GM12878 (cell line): ENCODE results near the gene CTNNA3. TPM values are rescaled to one million over a fixed set of nuclear protein-coding genes. Genes with fewer than 3 reads are reported as not detected.

Experiments
- DPF2 ChIP-seq: fragments of 450-650 bp; IDR thresholded peaks from 2 replicates; pipeline ENCODE4 v1.6.1; 2017; ENCODE audit warnings: mild to moderate bottlenecking
- E4F1 ChIP-seq: fragments of 450-650 bp; IDR thresholded peaks from 2 replicates; pipeline ENCODE4 v1.6.1; 2018; ENCODE audit warnings: borderline replicate concordance, mild to moderate bottlenecking; ENCODE audit not compliant: partially characterized antibody
- FOXK2 ChIP-seq: fragments of 450-650 bp; IDR thresholded peaks from 2 replicates; pipeline ENCODE4 v1.6.1; 2017; ENCODE audit warnings: mild to moderate bottlenecking, moderate library complexity
- GABPA ChIP-seq: IDR thresholded peaks from 2 replicates; pipeline ENCODE4 v1.6.1; 2014; ENCODE audit warnings: antibody characterized with exemption, low read depth, mild to moderate bottlenecking, inconsistent platforms
- IKZF2 ChIP-seq, 2 experiments: fragments of 450-650 bp; IDR thresholded peaks; 2 replicates each; pipeline ENCODE4 v1.6.1; 2017; ENCODE audit warnings: mild to moderate bottlenecking in 2 of 2, moderate library complexity in 2 of 2
- IRF3 ChIP-seq: fragments of 450-650 bp; IDR thresholded peaks from 2 replicates; pipeline ENCODE4 v1.6.1; 2014; ENCODE audit warnings: mild to moderate bottlenecking
- MTA2 ChIP-seq: fragments of 450-650 bp; IDR thresholded peaks from 2 replicates; pipeline ENCODE4 v1.6.1; 2016; ENCODE audit warnings: low read depth, mild to moderate bottlenecking, moderate library complexity
- MTA3 ChIP-seq: IDR thresholded peaks from 2 replicates; pipeline ENCODE4 v1.6.1; 2012; ENCODE audit warnings: low read length, inconsistent platforms, borderline replicate concordance
- NBN ChIP-seq: fragments of 450-650 bp; IDR thresholded peaks from 2 replicates; pipeline ENCODE4 v1.6.1; 2016
- NFYB ChIP-seq: IDR thresholded peaks from 2 replicates; pipeline ENCODE4 v1.6.1; 2011; ENCODE audit warnings: low read depth, mild to moderate bottlenecking, low read length, improper control_type of control experiment, moderate library complexity; ENCODE audit not compliant: insufficient read depth
- NKRF ChIP-seq: fragments of 450-650 bp; conservative IDR thresholded peaks from 2 replicates; pipeline ENCODE4 v1.6.1; 2017; ENCODE audit warnings: mild to moderate bottlenecking, moderate library complexity
- PBX3 ChIP-seq: IDR thresholded peaks from 2 replicates; pipeline ENCODE4 v1.6.1; 2011; ENCODE audit warnings: mild to moderate bottlenecking, low read depth, low read length, moderate library complexity; ENCODE audit not compliant: insufficient replicate concordance
- PRDM15 ChIP-seq: fragments of 450-650 bp; formaldehyde crosslinking; IDR thresholded peaks from 2 replicates; pipeline ENCODE4 v1.4.0; 2020; ENCODE audit warnings: mild to moderate bottlenecking, moderate library complexity
- SKIL ChIP-seq: fragments of 450-650 bp; IDR thresholded peaks from 2 replicates; pipeline ENCODE4 v1.6.1; 2017; ENCODE audit warnings: mild to moderate bottlenecking, low read depth, inconsistent platforms; ENCODE audit not compliant: poor library complexity, severe bottlenecking
- SUPT20H ChIP-seq: IDR thresholded peaks from 2 replicates; pipeline ENCODE4 v1.6.1; 2011; ENCODE audit warnings: low read depth, mild to moderate bottlenecking, low read length, moderate library complexity, borderline replicate concordance; ENCODE audit not compliant: control insufficient read depth
- TCF3 ChIP-seq: IDR thresholded peaks from 2 replicates; pipeline ENCODE4 v1.6.1; 2012; ENCODE audit warnings: low read depth, mild to moderate bottlenecking, low read length, borderline replicate concordance; ENCODE audit not compliant: insufficient read depth
- ZZZ3 ChIP-seq: IDR thresholded peaks from 2 replicates; pipeline ENCODE4 v1.6.1; 2011; ENCODE audit warnings: low read depth; ENCODE audit not compliant: control insufficient read depth, insufficient read length
- polyA plus RNA-seq, 11 experiments: library from polyadenylated mRNA; depleted of rRNA in 4 of 11; unstranded in 6 of 11; stranded (reverse) in 5 of 11; fragments of >200 nt; fragmentation: Nextera tagmentation in 4 of 11; fragmentation: Illumina TruSeq in 1 of 11; extraction: Ambion mirVana in 4 of 11; extraction: Trizol in 1 of 11; gene quantifications; 1 replicate in 1 of 11; 2 replicates in 10 of 11; pipeline versions ENCODE4 v1.2.1 to v1.2.3, GENCODE V29; 2011 to 2016; ENCODE audit warnings: inconsistent platforms in 2 of 11, missing spikeins in 2 of 11, low read depth in 1 of 11
- total RNA-seq, 4 experiments: library from RNA; depleted of rRNA in 3 of 4; stranded (reverse); fragments of >200 nt in 3 of 4; fragmentation: Illumina TruSeq in 1 of 4; extraction: Trizol in 1 of 4; gene quantifications; 2 replicates each; pipeline versions ENCODE4 v1.2.1 to v1.2.3, GENCODE V29; 2013 to 2021

Gene CTNNA3
- total and polyA plus RNA-seq, 10 of the 15 experiments (the other 5 are each of a cell fraction or from before 2014, with no cell fraction given): under 0.01 to 4.5 (median 0.22) TPM; not detected in 2

GRCh38 chr10:67262675-67263074, 433.3 kb downstream of the CTNNA3 start (continued):
- TF ChIP-seq PBX3 (no peak), PRDM15 (CRISPR knock-in tag) (no peak), MTA3 (no peak), IKZF2 (IDR thresholded peaks at IDR 0.05) (peak in 1 of 2 experiments; percentile 27; a peak in 2 of 4 replicates), GABPA (no peak), NFYB (no peak), TCF3 (no peak), NKRF (no peak), NBN (no peak), DPF2 (peak; percentile 42; the same call in 1 of the 2 replicates), ZZZ3 (no peak), MTA2 (peak; percentile 78), FOXK2 (no peak), SUPT20H (no peak), IRF3 (no peak), SKIL (no peak), E4F1 (no peak)
